Measurements from ENCODE around the gene POLR2I.
A peak's percentile ranks its signal among the peaks of the same experiment; 100 is the strongest.
"Not testable (repeated sequence)": the region's sequence is repeated elsewhere in the genome, so short reads cannot be mapped to it uniquely, and the experiment has no call there.

Gene POLR2I

DNA sequence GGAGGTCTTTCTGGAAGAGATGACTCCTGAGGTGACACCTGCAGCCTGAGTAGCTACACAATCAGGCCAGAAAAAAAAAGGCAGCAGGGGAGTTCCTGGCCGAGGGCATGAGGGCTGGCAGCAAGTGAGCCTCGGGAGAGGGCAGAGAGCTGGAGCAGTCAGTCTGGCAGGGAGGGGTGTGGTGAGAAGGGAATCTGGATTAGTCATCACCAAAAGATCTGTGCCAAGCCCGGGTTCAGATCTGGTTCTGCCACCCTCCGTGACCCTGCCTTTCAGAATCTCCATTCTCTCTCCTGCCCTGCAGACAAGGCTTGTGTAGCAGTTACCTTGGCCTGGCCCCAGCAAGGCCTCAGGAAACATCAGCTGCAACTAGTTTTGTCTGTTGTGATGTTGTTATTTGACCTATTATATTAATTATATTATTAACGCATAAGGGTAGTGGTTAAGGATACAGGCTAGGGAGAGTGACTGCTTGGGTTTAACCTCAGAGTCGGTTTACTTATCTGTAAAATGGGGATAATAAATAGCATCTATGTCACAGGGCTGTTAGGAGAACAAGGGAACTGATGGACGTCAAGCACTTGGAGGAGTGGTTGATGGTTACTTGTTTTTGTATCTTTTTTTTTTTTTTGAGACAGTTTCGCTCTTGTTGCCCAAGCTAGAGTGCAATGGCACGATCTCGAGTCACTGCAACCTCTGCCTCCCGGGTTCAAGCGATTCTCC lies 22.4 kb upstream of the POLR2I start:
- FAIRE-seq (no peak), DNase-seq (ENCODE audit: extremely low spot score, insufficient read length, low read depth) (no peak)

DNA sequence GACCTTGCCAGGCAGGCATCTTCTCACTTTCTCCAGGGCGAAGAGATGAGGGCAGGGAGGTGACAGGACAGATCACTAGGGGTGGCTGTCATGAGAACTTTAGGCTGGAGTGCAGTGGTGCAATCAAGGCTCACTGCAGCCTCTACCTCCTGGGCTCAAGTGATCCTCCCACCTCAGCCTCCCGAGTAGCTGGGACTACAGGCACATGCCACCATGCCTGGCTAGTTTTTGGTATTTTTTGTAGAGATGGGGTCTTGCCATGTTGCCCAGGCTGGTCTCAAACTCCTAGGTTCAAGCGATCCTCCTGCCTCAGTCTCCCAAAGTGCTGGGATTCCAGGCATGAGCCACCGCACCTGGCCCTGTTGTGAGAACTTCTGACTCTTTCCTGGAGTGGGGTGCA lies 20.2 kb upstream of the POLR2I start:
- not testable (repeated sequence) for FAIRE-seq; DNase-seq (ENCODE audit: extremely low spot score, insufficient read length, low read depth)

- not testable (repeated sequence) for FAIRE-seq; DNase-seq (ENCODE audit: extremely low spot score, insufficient read length, low read depth)
These were observed 16.5 kb upstream of the POLR2I start for GRCh38 chr19:36131221-36131620.

DNA sequence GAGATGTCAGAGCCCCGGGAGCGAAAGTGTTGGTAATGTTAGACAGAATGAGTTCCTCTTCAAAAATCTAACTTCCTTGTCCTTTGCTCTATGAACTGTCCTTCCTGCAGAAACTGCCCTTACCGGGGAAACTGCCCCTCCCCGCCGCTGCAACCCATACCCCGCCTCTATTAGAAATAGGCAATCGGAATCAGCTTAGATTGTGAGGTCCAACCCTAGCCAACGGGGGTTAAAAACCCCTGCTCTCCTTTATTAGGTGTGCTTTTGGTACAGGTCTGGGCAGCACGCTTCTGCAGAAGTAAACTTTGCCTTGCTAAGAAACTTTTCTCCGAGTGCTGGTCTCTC lies 13.7 kb upstream of the POLR2I start:
- FAIRE-seq (no peak), DNase-seq (ENCODE audit: extremely low spot score, insufficient read length, low read depth) (no peak)

GRCh38 chr19:36125557-36125956 lies 10.9 kb upstream of the POLR2I start:
- peak; percentile 18 for FAIRE-seq

DNA sequence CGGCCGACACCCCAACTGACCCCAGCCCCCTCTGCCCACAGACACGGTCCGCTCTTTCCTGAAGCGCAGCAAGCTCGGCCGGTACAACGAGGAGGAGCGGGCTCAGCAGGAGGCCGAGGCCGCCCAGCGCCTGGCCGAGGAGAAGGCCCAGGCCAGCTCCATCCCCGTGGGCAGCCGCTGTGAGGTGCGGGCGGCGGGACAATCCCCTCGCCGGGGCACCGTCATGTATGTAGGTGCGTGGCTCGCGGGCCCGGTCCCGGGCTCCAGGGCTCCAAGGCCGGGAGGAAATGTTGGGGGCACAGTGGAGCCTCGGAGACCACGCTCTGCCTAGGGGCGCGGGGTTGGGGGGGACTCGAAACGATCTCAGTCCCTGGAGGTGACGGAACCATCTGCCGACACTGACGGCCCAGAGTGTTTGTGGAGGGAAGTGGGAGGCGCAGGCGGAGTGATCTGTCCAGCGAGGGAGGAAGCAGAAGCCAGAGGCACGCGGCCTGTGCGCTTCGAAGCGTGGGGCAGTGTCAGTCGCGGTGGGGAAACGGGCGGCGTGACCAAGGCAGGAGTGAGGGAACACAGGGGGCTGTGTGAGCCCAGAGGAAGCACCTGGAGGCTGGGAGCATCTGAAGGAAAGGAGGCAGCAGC lies 6.9 kb upstream of the POLR2I start:
- no peak for DNase-seq (ENCODE audit: extremely low spot score, insufficient read length, low read depth)
- no peak for FAIRE-seq

More at GRCh38 chr19:36125557-36125956, 10.9 kb upstream of the POLR2I start:
- DNase-seq (ENCODE audit: extremely low spot score, insufficient read length, low read depth): no peak

GRCh38 chr19:36120984-36121358 lies 6.3 kb upstream of the POLR2I start:
- FAIRE-seq (no peak), DNase-seq (ENCODE audit: extremely low spot score, insufficient read length, low read depth) (no peak)

DNA sequence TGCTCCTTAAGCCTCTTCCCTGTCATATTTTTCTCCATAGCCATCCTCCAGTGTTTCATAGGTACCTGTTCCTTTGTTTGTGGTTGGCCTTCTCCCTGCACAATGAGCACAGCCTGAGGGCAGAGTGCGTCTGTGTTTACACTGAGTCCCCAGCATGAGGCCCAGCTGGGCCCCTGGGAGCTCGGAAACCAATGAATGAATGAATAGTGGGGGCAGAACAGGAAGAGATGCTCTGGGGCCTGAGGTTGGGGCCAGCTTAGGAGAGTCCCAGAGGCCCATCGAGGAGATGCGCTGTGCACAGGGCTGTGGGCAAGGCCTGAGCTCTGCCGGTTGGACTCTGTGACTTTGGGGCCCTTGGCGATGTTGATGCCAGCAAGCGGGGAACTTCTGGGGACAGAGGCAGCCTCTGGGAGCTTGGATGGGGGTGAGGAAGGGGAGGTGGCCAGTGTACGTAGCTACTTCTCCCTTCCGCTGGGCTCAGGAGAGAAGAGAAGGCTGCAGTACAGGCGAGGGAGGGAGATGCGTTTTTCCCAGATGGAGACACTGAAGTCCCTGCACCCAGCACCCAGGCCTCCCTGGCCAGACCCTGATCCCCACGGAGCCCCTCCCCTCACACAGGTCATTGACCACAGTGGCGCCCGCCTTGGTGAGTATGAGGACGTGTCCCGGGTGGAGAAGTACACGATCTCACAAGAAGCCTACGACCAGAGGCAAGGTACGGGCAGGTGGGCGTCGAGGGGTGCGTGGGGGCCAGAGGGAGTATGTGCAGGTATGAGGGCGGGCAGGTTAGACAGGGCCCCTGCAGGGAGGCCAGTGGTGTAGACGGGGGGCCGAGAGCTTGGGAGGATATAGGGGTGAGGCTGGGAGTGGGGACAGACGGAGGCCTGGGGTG lies 5.7 kb upstream of the POLR2I start:
- DNase-seq (ENCODE audit: extremely low spot score, insufficient read length, low read depth) (no peak), FAIRE-seq (no peak)

DNA sequence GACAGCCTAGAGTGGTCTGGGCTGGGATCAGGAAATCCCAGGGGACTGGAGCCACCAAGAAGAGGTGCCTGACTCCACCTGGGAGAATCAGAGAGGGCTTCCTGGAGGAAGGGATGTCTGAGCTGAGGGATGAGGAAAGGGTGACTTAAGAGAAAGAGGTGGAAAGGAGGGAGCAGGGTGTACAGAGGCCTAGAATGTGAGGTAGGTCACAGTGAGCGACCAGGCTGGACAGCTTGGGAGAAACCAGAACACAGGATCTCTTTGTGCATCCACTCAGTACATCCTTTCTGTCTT lies 1.6 kb upstream of the POLR2I start:
- DNase-seq (ENCODE audit: extremely low spot score, insufficient read length, low read depth) (no peak), FAIRE-seq (no peak)

DNA sequence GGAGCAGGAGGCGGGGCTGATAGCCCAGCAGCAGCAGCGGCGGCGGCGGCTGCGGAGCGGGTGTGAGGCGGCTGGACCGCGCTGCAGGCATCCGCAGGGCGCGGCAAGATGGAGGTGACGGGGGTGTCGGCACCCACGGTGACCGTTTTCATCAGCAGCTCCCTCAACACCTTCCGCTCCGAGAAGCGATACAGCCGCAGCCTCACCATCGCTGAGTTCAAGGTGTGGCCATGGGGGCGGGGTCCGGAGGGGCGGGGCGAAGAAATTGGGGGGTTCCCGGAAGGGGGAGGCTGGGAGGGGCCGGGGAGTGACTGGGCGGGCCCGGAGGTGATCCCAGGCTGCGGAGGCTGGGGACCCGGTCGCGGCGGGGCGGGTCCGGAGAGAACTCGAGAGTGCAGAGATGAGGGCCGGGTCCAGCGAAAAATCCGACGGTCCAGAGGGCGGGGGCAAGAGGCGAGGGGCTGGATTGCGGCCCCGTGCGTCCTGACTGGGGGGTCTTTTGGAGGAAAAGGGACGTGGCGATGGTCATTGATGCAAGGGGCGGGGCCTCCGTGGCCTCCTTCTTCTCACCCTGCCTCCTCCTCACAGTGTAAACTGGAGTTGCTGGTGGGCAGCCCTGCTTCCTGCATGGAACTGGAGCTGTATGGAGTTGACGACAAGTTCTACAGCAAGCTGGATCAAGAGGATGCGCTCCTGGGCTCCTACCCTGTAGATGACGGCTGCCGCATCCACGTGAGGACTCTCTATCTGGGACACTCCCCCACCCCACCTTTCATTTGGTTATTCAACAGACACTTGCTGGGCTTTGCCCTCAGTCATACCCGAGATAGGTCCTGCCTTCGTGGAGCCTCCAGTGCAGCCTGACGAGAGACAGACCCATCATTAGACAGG lies 1.0 kb upstream of the POLR2I start, which contains the start of gene TBCB:
Gene TBCB, plus strand, starts transcription at position 16 of the 891 bp plus-strand sequence. Its CDS starts 93 bp downstream, at position 109.
- peak; percentile 73 for DNase-seq (ENCODE audit: extremely low spot score, insufficient read length, low read depth)
- FAIRE-seq: no peak

DNA sequence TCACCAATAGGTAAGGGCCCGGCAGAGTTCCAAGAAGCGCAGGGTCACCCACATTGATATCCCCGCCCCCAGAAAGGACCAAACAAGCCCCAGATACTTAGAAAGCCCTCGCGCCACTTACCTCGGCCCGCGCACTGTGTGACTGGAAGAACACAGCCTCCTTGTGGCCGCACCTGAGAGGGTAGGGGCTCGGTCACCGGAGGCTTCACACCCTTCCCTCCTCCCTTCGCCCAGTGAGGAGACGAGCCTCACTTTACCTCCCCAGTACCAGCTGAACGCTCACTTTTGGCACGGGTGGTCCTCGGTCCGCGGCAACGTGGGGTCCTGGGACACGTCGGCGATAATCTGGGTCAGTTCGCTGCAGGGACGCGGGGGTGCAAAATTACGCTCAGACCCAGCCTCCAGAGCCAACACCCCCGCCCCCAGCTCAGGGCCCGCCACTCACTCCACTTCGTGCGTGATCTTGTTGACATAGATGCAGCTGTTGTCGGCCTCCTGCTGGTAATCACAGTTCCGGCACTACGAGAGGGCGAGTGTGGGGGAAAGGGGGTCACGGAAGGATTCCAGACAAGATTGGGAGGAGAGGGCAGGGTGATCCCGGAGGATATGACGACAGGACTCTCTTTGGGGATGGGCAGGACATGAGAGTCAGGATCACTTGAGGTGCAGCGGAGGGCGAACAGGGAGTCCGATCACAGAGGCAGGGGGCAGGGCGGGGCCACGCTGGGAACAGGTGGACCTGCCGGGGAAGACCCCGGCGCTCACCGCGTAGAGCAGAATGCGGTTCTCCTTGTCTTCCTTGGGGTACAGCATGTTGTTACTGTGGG lies 568 bp downstream of the POLR2I start:
- FAIRE-seq (no peak), DNase-seq (ENCODE audit: extremely low spot score, insufficient read length, low read depth) (no peak)

- no peak for FAIRE-seq
- DNase-seq (ENCODE audit: extremely low spot score, insufficient read length, low read depth): no peak
These were observed 1.2 kb downstream of the POLR2I start for GRCh38 chr19:36113425-36113824.

DNA sequence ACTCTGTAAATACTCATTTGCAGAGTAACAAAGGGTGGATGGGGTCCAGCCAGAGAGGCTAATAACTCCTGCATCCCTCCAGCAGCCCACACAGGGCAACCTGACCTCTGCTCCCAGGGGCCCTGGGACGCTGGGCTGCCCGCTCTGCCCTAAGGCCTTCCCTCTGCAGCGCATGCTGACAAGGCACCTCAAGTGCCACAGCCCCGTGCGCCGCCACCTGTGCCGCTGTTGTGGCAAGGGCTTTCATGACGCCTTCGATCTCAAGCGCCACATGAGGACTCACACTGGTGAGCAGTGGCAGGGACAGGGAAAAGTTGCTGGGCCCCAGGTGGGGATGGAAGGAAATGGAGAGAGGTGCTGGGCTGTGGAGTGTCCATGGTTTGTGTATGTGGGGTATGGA lies 2.0 kb downstream of the POLR2I start:
- FAIRE-seq: no peak

DNA sequence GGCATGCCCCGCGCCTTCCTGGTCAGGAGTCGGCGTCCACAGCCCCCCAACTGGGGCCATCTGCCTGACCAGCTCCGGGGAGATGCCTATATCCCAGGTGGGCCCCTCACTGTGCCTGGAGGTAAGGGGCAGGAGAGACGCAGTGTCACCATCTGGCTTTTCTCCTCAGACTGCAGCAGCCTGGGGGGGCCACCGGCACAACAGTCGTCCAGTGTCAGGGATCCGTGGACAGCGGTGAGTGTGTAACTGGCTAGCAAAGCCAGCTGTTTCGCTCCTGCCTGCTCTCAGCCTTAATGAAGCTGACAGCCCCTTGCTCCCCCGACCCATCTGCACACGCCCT lies 3.5 kb downstream of the POLR2I start:
- no peak for DNase-seq (ENCODE audit: extremely low spot score, insufficient read length, low read depth)

More for the DNA sequence above, 2.0 kb downstream of the POLR2I start:
- no peak for DNase-seq (ENCODE audit: extremely low spot score, insufficient read length, low read depth)

GRCh38 chr19:36110487-36111199 lies 4.0 kb downstream of the POLR2I start, which contains the start of gene OVOL3:
Gene OVOL3 (plus strand): TSS chr19:36111143. CDS start chr19:36111203, 60 bp downstream.
- no peak for FAIRE-seq
- DNase-seq (ENCODE audit: extremely low spot score, insufficient read length, low read depth): no peak

More for the DNA sequence above, 3.5 kb downstream of the POLR2I start:
- no peak for FAIRE-seq

DNA sequence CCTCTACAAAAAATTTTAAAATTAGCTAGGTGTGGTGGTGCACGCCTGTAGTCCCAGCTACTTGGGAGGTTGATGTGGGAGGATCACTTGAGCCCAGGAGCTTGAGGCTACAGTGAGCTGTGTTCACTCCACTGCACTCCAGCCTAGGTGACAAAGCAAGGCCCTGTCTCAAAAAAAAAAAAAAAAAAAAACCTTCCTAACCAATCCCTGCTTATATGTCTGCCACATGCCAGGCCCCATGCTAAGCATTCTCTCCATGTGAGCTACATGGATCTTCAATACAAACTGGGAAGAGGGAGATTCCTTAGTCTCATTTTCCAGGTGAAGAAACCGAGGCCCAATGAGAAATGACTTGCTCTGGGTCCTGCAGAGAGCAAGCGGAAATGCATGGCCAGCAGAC lies 6.0 kb downstream of the POLR2I start:
- DNase-seq (ENCODE audit: extremely low spot score, insufficient read length, low read depth): no peak
- FAIRE-seq: no peak

DNA sequence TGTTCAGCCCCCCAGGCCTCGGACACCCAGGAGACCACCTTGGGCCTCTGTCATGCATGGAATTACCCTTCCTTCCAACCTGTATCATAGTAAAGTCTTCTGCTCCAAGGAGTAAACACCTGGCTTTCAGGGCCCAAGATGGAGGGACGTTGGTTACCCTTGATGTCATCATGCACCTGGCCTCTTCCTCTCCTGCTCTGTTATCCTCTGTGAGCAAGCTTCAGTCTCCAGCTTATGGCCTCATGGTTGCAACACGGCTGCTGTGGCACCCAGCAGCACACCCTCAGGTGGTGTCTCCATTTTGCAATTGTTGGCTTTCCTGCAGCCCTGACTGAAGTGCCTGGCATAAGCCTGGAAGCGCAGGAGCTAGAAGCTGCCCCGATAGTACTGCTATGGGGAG lies 7.7 kb downstream of the POLR2I start:
- FAIRE-seq (no peak), DNase-seq (ENCODE audit: extremely low spot score, insufficient read length, low read depth) (no peak)

GRCh38 chr19:36106441-36106840 lies 8.2 kb downstream of the POLR2I start:
- FAIRE-seq (no peak), DNase-seq (ENCODE audit: extremely low spot score, insufficient read length, low read depth) (no peak)
